ENCODE results near the gene LAMA4.

Gene LAMA4

DNA sequence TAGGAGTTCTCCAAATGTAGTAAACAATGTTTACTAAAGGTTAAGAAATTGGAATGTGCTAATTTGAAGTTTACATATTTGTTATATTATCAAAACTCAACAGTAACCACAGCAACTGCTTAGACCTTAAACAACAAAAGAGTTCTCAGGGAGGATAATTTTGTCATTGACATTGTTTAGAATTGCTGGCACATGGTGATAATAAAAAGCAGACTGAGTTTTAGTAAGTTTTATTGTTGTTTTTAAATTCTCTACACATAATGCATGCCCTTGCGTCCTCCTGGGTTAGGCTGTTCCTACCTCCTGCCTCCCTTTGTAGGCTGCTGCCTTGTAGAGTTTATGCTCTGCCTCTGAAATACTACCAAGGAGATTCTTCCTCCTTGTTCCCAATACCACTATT lies 28.7 kb downstream of the LAMA4 start:
- Histone ChIP-seq H3K36me3 (replicated peaks) (no peaks in the 10 kb centered on the region), H3K9me3 (no peaks in the 10 kb centered on the region), H3K4me1 (peaks cover 9% of the 10 kb centered on the region), H3K4me3 (no peak overlapping the region), H3K27me3 (ENCODE audit: low read depth) (no peaks in the 10 kb centered on the region)
- DNase-seq (ENCODE audit: low spot score in 2 of 2), result peak in 1 of 2 experiments; percentile 15
- in situ Hi-C loops (cut with MboI; ENCODE audit: low sequenced_read_pairs), result no loop called here

DNA sequence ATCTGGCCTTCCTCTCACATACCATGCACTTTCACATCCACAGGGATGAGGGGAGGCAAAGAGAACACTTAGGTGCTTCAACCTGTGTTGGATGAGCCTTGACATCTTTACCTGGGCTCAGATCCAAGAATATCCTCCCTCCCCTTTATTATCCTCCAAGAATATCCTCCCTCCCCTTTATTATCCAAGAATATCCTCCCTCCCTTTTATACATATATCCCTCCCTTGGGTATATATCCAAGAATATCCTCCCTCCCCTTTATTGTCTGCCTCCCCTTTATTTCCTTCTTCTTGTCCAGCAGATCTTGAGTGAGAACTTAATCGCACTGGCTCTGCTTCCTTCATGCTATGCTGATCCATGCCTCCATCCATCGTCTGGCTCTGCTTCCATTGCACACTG lies 30.3 kb downstream of the LAMA4 start:
- DNase-seq (ENCODE audit: low spot score in 2 of 2), result no peak
- Histone ChIP-seq H3K27me3 (ENCODE audit: low read depth) (no peaks in the 10 kb centered on the region), H3K9me3 (no peaks in the 10 kb centered on the region), H3K4me1 (peaks cover 9% of the 10 kb centered on the region), H3K4me3 (no peak overlapping the region), H3K36me3 (replicated peaks) (no peaks in the 10 kb centered on the region)
- in situ Hi-C loops (cut with MboI; ENCODE audit: low sequenced_read_pairs), result no loop called here

DNA sequence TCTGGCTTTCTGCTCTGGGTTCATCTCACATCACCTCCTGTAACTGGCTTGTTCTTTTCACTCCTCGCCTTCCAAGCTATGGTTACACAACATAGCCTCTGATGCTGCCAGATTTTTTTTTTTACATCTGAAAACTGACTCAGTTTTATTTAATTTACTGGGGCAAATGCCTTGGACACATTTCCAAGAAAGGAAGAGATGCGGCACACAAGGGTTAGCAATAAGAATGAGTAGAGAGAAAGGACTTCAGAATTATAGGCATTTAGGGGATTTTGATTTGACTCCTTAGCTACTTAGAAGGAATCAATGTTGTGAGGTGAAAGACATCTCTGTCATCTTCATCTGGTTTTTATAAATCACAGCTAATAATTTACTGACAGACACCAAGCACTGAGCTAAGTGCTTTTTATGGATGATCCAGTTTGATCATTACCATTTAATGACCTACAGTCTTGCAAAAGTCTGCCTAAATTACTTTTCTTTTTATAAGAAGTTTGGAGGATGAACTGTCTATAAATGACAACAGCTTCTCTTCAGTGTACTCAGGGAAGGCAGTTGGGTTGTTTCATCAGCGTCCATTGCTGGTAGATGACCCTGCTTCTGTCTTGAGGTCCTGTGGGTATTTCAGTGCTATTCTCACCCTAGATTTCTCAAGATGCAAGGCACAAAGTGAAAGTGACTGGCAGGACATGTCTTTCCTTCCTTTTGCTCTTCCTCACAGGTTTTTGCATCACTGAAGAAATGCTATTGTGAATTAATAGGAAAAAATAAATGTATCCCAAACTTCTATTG lies 31.1 kb downstream of the LAMA4 start:
- no peak overlapping the region for H3K4me3 ChIP-seq
- in situ Hi-C loops (cut with MboI; ENCODE audit: low sequenced_read_pairs), result no loop called here
- H3K9me3 ChIP-seq, result no peaks in the 10 kb centered on the region
- H3K27me3 ChIP-seq (ENCODE audit: low read depth), result no peaks in the 10 kb centered on the region
- H3K4me1 ChIP-seq, result peaks cover 9% of the 10 kb centered on the region
- DNase-seq (ENCODE audit: low spot score in 2 of 2), result no peak
- no peaks in the 10 kb centered on the region for H3K36me3 ChIP-seq (replicated peaks)

DNA sequence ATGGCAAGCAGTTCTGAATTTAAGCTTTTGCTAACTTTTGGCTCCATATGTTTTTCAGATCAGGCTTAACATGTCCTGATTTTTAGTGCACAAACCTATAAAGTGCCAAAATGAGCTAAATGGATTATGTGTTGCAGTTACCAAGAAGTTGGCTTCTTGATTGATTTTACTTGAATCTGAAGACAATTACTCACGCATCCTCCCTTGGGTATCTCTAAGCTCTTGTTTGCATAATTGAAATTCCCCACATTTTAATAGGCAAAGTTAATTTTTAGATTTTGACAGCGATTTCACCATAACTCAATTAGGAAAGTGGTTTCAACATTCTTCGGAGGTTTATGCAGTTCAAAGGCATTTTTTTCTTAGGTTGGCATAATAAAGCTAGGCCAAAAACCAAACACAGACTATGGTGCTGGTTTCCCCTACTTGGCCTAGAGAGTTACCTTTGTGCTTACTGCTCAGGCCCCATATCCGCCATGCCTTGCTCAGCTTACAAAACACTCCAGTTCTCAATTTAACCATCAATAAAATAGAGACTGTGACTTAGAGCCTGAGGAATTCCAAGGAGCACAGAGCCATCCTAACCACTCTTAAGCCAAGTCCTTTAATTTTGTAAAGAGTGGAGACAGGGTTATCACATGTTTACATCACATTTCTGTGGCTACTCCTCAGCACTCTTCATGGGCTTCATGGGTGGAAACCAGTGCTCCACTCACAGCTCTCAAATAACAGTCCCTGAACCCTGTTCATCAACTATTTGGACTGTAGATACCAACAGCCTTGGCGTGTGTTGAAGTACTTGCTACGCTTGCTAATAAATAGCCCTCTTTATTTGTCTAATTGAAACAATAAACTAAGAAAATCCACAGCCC lies 32.1 kb downstream of the LAMA4 start:
- DNase-seq (ENCODE audit: low spot score in 2 of 2), result peak in 1 of 2 experiments; percentile 17
- Histone ChIP-seq H3K9me3 (no peaks in the 10 kb centered on the region), H3K36me3 (replicated peaks) (no peaks in the 10 kb centered on the region), H3K4me3 (no peak overlapping the region), H3K27me3 (ENCODE audit: low read depth) (no peaks in the 10 kb centered on the region), H3K4me1 (peaks cover 9% of the 10 kb centered on the region)
- in situ Hi-C loops (cut with MboI; ENCODE audit: low sequenced_read_pairs), result no loop called here

DNA sequence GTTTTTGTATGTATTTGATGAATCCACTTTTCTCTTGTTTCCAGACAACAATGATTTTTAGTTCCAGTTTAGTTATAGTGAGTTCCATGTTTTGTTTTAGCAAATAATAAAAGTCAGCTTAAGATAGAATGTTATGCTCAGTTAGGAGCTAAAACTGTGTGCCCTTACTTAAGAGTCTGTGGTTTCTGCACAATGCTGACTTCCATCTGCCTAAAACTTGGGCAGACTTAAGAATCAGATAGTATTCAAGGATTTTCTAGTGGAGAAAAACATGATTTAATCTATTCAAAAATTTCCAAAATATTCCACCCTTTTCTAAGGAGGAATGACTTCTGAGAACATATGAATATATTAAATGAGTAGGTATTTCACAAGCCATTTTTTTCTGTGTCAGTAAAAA lies 32.8 kb downstream of the LAMA4 start:
- in situ Hi-C loops (cut with MboI; ENCODE audit: low sequenced_read_pairs), result no loop called here

DNA sequence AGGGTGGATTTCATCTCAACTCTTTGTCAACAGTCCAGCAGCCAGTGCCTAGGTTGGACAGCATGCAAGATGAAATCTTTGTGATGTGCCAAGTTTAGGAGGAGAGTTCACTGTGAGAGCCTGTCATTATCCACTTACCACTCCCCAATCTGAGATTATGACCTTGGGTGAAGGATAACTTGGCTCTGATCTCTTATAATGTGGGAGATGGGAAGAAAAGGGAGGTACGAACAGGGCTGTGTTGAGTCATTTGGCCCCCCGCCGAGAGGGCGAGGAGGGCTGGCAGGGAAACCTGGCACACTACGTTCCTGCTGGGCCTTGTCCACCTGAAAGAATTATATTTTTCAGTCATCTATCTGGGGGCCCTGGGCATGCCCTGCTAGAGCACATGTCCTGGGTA lies 35.8 kb downstream of the LAMA4 start:
- Histone ChIP-seq H3K36me3 (replicated peaks) (no peaks in the 10 kb centered on the region), H3K4me1 (peaks cover 24% of the 10 kb centered on the region), H3K9me3 (no peaks in the 10 kb centered on the region), H3K27me3 (ENCODE audit: low read depth) (no peaks in the 10 kb centered on the region), H3K4me3 (no peak overlapping the region)
- no peak for DNase-seq (ENCODE audit: low spot score in 2 of 2)
- in situ Hi-C loops (cut with MboI; ENCODE audit: low sequenced_read_pairs), result no loop called here

More for the DNA sequence above, 32.8 kb downstream of the LAMA4 start:
- Histone ChIP-seq H3K36me3 (replicated peaks) (no peaks in the 10 kb centered on the region), H3K9me3 (no peaks in the 10 kb centered on the region), H3K27me3 (ENCODE audit: low read depth) (no peaks in the 10 kb centered on the region), H3K4me3 (no peak overlapping the region), H3K4me1 (peaks cover 15% of the 10 kb centered on the region)
- DNase-seq (ENCODE audit: low spot score in 2 of 2), result no peak

DNA sequence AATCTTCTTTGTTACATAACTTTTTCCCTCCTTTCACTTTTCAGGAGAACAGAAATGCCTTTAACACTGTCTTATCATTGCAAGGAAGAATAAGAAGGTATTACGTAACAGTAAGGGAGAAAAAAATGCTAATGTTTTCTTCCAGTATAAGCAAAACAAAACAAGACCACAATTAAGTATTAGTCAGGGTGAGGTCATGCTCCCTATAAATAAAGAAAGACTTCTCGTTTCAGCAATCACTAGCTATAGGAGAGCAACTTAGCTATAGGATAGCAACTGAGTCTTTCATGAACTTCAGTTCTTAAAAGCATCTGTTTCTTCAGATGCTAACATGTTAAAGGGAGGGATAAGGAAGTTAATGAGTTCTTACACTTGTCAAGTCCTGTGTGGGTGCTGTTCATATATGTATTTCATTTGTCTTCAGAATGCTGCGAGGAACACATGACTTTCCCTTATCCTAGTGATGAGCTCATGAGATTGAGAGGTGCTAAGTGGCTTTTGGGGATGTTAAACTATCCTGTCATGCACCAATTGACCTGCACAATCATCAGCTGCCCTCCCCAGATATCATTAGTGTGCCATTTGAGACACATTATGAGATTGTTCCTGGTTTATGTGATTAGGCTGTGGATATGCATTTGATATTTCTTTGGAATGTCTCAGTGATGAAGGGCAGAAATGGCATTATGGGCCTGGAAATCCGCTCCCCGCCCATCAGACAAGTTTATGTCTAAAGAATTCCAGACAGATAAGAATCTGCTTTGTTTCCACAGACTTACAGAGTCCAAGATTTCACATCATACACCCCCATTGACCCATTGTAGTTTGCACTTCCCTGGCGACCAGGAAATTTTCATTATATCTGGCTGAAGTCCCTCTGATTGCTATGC lies 37.5 kb downstream of the LAMA4 start:
- no peaks in the 10 kb centered on the region for H3K36me3 ChIP-seq (replicated peaks)
- DNase-seq (ENCODE audit: low spot score in 2 of 2), result peak; percentile 14 to 32
- H3K27me3 ChIP-seq (ENCODE audit: low read depth), result no peaks in the 10 kb centered on the region
- peaks cover 21% of the 10 kb centered on the region for H3K4me1 ChIP-seq
- H3K4me3 ChIP-seq, result no peak overlapping the region
- no peaks in the 10 kb centered on the region for H3K9me3 ChIP-seq
- in situ Hi-C loops (cut with MboI; ENCODE audit: low sequenced_read_pairs), result no loop called here

DNA sequence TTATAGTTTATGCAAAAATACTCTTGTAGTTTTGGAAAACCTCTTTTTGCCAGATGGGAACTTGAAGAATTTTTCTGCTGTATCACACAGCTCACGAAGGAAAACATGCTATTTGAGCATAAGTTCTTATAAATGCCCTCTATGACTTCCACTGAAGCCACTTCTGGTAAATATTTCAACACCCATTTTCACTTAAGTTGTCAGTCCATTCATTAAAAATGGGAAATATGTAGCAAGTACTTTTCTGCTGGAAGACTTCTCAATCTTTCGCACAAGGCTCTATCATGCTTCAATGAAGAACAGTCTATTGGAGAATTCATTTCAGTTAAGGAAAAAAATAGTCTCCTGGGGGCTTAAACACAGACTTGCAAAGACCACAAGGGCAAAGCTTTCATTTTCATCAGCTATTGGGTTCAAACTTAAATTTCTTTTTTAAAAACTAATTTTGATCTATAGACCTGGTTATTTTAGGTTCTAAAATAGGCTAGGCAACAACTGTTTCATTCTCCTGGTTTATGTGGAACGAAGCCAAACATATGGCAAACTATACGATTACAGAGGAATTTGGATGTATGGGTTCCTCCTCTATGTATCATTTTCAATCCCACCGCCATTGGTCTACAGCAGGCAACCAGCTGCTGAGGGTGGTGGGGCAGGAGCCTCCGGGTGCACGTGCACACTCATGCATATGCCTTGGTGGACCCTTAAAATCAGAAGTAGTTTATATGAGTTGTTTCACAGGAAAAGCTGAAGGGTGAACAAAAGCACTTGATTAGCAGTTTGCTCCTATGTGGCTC lies 38.7 kb downstream of the LAMA4 start:
- DNase-seq (ENCODE audit: low spot score in 2 of 2), result no peak
- no peaks in the 10 kb centered on the region for H3K9me3 ChIP-seq
- in situ Hi-C loops (cut with MboI; ENCODE audit: low sequenced_read_pairs), result no loop called here

DNA sequence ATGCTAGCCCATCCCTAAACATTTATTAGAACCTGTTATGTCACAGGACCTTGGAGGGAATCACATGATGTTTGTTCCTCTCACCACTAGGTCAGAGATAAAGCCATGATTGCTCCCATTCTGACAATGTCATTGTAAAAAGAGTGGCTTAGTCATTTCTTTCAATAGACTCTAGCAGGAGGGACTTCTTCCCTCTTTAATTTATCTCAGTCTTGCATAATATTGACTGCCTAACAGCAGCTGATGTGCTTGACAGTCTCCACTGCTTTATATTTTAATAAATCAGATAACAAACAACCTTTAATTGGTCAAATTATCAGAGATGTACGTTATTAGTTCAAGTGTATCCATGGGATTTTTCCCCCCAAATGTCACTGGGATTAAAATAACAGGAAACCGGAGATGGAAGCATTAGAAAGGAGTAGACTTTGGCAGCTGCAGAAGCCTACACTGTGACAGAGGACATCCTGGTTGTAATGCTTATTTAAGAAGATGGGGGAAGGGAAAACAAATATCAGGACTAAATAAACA lies 39.6 kb downstream of the LAMA4 start:
- peak in 1 of 2 experiments; percentile 50 for DNase-seq (ENCODE audit: low spot score in 2 of 2)
- in situ Hi-C loops (cut with MboI; ENCODE audit: low sequenced_read_pairs), result no loop called here
- no peak overlapping the region for H3K4me3 ChIP-seq
- H3K4me1 ChIP-seq, result peaks cover 21% of the 10 kb centered on the region
- H3K27me3 ChIP-seq (ENCODE audit: low read depth), result no peaks in the 10 kb centered on the region
- H3K9me3 ChIP-seq, result no peaks in the 10 kb centered on the region
- no peaks in the 10 kb centered on the region for H3K36me3 ChIP-seq (replicated peaks)

More for the DNA sequence above, 38.7 kb downstream of the LAMA4 start:
- Histone ChIP-seq H3K27me3 (ENCODE audit: low read depth) (no peaks in the 10 kb centered on the region), H3K4me1 (peaks cover 21% of the 10 kb centered on the region), H3K4me3 (no peak overlapping the region), H3K36me3 (replicated peaks) (no peaks in the 10 kb centered on the region)

DNA sequence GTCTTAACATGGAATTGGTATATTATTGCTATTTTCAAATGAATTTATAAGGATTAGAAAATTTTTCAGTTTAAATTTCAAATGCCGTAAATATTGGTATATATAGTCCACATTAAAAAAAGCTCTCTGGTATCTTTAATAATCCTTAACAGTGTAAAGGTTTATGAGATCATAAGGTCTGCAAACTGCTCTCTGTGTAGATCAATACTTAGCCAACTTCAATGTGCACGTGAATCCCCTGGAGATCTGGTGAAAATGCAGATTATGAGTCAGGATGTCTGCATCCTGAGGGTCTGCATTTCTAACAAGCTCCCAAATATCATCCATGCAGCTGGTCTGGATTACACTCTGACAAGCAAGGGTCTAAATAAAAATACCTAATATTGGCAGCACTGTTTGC lies 43.5 kb downstream of the LAMA4 start:
- in situ Hi-C loops (cut with MboI; ENCODE audit: low sequenced_read_pairs), result no loop called here
- H3K9me3 ChIP-seq, result no peaks in the 10 kb centered on the region
- H3K4me1 ChIP-seq, result peaks cover 36% of the 10 kb centered on the region
- no peaks in the 10 kb centered on the region for H3K36me3 ChIP-seq (replicated peaks)
- no peak overlapping the region for H3K4me3 ChIP-seq
- no peak for DNase-seq (ENCODE audit: low spot score in 2 of 2)
- no peaks in the 10 kb centered on the region for H3K27me3 ChIP-seq (ENCODE audit: low read depth)

DNA sequence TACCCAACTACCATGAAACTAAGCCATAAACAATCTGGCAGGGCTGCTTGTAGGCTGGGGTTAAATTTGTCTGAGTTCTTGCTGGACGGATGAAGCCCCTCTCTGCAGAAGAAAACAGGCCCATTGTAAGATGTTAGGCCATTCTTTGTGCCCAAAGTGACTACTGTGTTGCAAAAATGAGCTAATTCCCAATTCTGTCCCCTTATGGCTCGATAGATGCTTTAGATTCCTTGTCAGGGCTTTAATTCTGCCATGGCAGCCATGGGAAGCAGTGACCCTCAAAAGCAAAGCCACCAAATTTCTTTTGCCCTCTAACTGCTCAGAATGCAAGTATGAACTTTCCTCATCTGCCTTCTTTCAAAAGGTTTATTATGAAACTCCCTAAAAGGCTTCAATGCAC lies 45.2 kb downstream of the LAMA4 start:
- H3K4me3 ChIP-seq, result no peak overlapping the region
- H3K27me3 ChIP-seq (ENCODE audit: low read depth), result no peaks in the 10 kb centered on the region
- no peaks in the 10 kb centered on the region for H3K36me3 ChIP-seq (replicated peaks)
- H3K9me3 ChIP-seq, result no peaks in the 10 kb centered on the region
- DNase-seq (ENCODE audit: low spot score in 2 of 2), result no peak
- H3K4me1 ChIP-seq, result peaks cover 37% of the 10 kb centered on the region
- in situ Hi-C loops (cut with MboI; ENCODE audit: low sequenced_read_pairs), result no loop called here

DNA sequence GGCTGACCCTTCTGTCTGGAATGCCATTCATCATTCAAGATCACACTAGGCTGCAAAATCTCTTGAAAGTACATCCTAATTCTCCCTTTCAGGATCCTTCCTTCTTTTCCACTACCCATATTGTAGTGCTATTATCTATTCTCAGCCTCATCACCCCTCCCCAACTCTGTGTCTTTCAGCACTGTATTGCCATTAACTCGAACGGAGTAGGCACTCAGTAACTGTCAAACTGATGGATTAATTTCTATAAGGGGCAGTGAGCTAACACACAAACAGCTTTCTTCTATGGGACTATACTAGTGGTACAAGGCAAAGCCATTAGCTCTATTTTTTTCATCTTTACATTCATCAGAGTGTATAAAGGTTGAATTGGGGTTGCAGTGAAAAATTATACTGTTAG lies 46.6 kb downstream of the LAMA4 start:
- Histone ChIP-seq H3K4me1 (peaks cover 49% of the 10 kb centered on the region), H3K4me3 (no peak overlapping the region), H3K36me3 (replicated peaks) (no peaks in the 10 kb centered on the region), H3K27me3 (ENCODE audit: low read depth) (no peaks in the 10 kb centered on the region), H3K9me3 (no peaks in the 10 kb centered on the region)
- DNase-seq (ENCODE audit: low spot score in 2 of 2), result no peak
- in situ Hi-C loops (cut with MboI; ENCODE audit: low sequenced_read_pairs), result no loop called here

DNA sequence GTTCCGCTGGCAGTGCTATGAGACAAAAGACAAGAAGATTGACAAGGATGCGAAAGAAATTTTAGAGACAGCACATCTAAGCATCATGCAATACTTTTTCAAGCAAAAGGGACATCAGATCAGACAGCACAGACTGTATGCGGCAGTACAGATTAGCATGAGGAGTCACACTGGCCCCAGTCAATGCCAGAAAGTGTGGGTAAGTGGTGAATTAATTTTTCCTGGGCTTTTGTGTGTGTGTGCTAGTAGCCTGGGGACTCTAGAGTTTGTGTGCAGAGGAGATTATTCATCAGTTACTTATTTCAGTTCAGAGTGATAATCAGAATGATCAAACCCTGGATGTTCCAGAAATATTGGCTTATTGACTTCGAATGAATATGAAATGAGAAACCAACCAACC lies 47.2 kb downstream of the LAMA4 start:
- in situ Hi-C loops (cut with MboI; ENCODE audit: low sequenced_read_pairs), result no loop called here
- H3K27me3 ChIP-seq (ENCODE audit: low read depth), result no peaks in the 10 kb centered on the region
- no peak for DNase-seq (ENCODE audit: low spot score in 2 of 2)
- peaks cover 53% of the 10 kb centered on the region for H3K4me1 ChIP-seq
- H3K9me3 ChIP-seq, result no peaks in the 10 kb centered on the region
- H3K4me3 ChIP-seq, result no peak overlapping the region
- H3K36me3 ChIP-seq (replicated peaks), result no peaks in the 10 kb centered on the region

Measured in HAP-1 (cell line).